HEK293 (cell line): ENCODE results near the gene DNAJB2.
A peak's percentile ranks its signal among the peaks of the same experiment; 100 is the strongest.

Source experiments
- OSR2 ChIP-seq: fragments of 450-650 bp; formaldehyde crosslinking; IDR thresholded peaks from 2 replicates; pipeline ENCODE4 v1.5.1; 2016; ENCODE audit warnings: missing biosample characterization, missing genetic modification characterization
- SP3 ChIP-seq: fragments of 450-650 bp; formaldehyde crosslinking; IDR thresholded peaks from 2 replicates; pipeline ENCODE4 v1.5.1; 2016; ENCODE audit warnings: missing biosample characterization, missing genetic modification characterization
- ZBTB20 ChIP-seq: fragments of 450-650 bp; formaldehyde crosslinking; IDR thresholded peaks from 2 replicates; pipeline ENCODE4 v1.5.1; 2016; ENCODE audit warnings: missing biosample characterization, missing genetic modification characterization
- ZBTB21 ChIP-seq: fragments of 450-650 bp; formaldehyde crosslinking; IDR thresholded peaks from 2 replicates; pipeline ENCODE4 v1.5.1; 2017; ENCODE audit warnings: missing biosample characterization, missing genetic modification characterization
- ZFHX2 ChIP-seq: fragments of 450-650 bp; formaldehyde crosslinking; conservative IDR thresholded peaks from 2 replicates; pipeline ENCODE4 v1.5.1; 2016; ENCODE audit warnings: missing biosample characterization, missing genetic modification characterization
- ZNF404 ChIP-seq: fragments of 450-650 bp; formaldehyde crosslinking; IDR thresholded peaks from 2 replicates; pipeline ENCODE4 v1.5.1; 2017; ENCODE audit warnings: missing biosample characterization, missing genetic modification characterization
- ZNF558 ChIP-seq: fragments of 450-650 bp; formaldehyde crosslinking; IDR thresholded peaks from 2 replicates; pipeline ENCODE4 v1.5.1; 2016; ENCODE audit warnings: missing biosample characterization, missing genetic modification characterization
- ZNF571 ChIP-seq: fragments of 450-650 bp; formaldehyde crosslinking; IDR thresholded peaks from 2 replicates; pipeline ENCODE4 v1.5.0; 2017; ENCODE audit warnings: missing biosample characterization, missing genetic modification characterization
- ZNF629 ChIP-seq: fragments of 450-650 bp; formaldehyde crosslinking; IDR thresholded peaks from 2 replicates; pipeline ENCODE4 v1.5.1; 2017; ENCODE audit warnings: missing biosample characterization, missing genetic modification characterization
- ZNF792 ChIP-seq: fragments of 450-650 bp; formaldehyde crosslinking; IDR thresholded peaks from 2 replicates; pipeline ENCODE4 v1.5.1; 2016; ENCODE audit warnings: missing biosample characterization, missing genetic modification characterization
- TF ChIP-seq, protein P1 (sequence below): fragments of 450-650 bp; formaldehyde crosslinking; IDR thresholded peaks from 2 replicates; pipeline ENCODE4 v1.5.1; 2016; ENCODE audit warnings: missing biosample characterization, missing genetic modification characterization, low read depth
- TF ChIP-seq, protein P2 (sequence below): fragments of 450-650 bp; formaldehyde crosslinking; IDR thresholded peaks from 2 replicates; pipeline ENCODE4 v1.5.1; 2017; ENCODE audit warnings: missing biosample characterization, missing genetic modification characterization
- TF ChIP-seq, protein P3 (sequence below): fragments of 450-650 bp; formaldehyde crosslinking; IDR thresholded peaks from 2 replicates; pipeline ENCODE4 v1.5.1; 2017; ENCODE audit warnings: missing biosample characterization, missing genetic modification characterization
- TF ChIP-seq, protein P4 (sequence below): fragments of 450-650 bp; formaldehyde crosslinking; IDR thresholded peaks from 2 replicates; pipeline ENCODE4 v1.5.1; 2016; ENCODE audit warnings: missing biosample characterization, missing genetic modification characterization
- TF ChIP-seq, protein P5 (sequence below): fragments of 450-650 bp; formaldehyde crosslinking; IDR thresholded peaks from 2 replicates; pipeline ENCODE4 v1.5.1; 2016; ENCODE audit warnings: missing biosample characterization, missing genetic modification characterization
- TF ChIP-seq, protein P6 (sequence below): fragments of 450-650 bp; formaldehyde crosslinking; IDR thresholded peaks from 2 replicates; pipeline ENCODE4 v1.5.0; 2017; ENCODE audit warnings: missing biosample characterization, missing genetic modification characterization, borderline replicate concordance

The DNAJB2 gene

DNA sequence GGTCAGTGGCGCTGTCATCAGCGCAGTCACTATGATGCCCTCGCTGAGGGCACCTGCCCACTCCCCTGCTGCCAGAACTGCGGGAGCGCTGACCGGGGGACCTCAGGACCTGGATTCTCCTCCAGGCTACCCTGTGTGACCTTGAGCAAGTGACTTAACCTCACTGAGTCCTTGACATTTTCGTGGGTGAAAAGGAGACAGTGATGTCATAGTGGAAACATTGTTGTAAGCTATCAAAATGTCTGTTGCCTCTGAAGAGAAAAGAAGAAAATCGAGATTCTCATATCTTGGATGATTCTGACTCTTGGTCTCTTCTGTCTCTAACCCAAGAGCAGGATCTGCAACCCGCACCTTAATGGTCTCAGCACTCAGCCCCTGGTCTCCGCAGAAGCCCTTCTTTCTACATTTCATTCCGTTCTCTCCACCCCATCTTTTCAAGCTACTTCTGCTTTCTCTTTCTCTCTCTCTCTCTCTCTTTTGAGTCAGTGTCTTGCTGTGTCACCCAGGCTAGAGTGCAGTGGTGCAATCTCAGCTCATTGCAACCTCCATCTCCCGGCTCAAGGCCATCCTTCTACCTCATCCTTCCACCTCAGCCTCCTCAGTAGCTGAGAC lies 24.5 kb upstream of the DNAJB2 start (continued):
- TF ChIP-seq SP3 (tag by site-specific recombination) (no peak), OSR2 (tag by site-specific recombination) (no peak), ZNF558 (tag by site-specific recombination) (no peak), ZBTB21 (tag by site-specific recombination) (0 out of 2 replicates have a peak, but pooled peaks have one; percentile 29), ZNF571 (tag by site-specific recombination) (no peak), ZFHX2 (tag by site-specific recombination) (0 out of 2 replicates have a peak, but pooled peaks have one; percentile 1), ZNF629 (tag by site-specific recombination) (peak; percentile 43), ZNF792 (tag by site-specific recombination) (no peak), ZBTB20 (0 out of 2 replicates have a peak, but pooled peaks have one; percentile 1), ZNF404 (tag by site-specific recombination) (no peak)
- TF ChIP-seq, protein P1, sequence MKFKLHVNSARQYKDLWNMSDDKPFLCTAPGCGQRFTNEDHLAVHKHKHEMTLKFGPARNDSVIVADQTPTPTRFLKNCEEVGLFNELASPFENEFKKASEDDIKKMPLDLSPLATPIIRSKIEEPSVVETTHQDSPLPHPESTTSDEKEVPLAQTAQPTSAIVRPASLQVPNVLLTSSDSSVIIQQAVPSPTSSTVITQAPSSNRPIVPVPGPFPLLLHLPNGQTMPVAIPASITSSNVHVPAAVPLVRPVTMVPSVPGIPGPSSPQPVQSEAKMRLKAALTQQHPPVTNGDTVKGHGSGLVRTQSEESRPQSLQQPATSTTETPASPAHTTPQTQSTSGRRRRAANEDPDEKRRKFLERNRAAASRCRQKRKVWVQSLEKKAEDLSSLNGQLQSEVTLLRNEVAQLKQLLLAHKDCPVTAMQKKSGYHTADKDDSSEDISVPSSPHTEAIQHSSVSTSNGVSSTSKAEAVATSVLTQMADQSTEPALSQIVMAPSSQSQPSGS (tag by site-specific recombination), result peak; percentile 40; the same call in 1 of the 2 replicates
- TF ChIP-seq, protein P2, sequence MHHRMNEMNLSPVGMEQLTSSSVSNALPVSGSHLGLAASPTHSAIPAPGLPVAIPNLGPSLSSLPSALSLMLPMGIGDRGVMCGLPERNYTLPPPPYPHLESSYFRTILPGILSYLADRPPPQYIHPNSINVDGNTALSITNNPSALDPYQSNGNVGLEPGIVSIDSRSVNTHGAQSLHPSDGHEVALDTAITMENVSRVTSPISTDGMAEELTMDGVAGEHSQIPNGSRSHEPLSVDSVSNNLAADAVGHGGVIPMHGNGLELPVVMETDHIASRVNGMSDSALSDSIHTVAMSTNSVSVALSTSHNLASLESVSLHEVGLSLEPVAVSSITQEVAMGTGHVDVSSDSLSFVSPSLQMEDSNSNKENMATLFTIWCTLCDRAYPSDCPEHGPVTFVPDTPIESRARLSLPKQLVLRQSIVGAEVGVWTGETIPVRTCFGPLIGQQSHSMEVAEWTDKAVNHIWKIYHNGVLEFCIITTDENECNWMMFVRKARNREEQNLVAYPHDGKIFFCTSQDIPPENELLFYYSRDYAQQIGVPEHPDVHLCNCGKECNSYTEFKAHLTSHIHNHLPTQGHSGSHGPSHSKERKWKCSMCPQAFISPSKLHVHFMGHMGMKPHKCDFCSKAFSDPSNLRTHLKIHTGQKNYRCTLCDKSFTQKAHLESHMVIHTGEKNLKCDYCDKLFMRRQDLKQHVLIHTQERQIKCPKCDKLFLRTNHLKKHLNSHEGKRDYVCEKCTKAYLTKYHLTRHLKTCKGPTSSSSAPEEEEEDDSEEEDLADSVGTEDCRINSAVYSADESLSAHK (tag by site-specific recombination), result no peak
- TF ChIP-seq, protein P3, sequence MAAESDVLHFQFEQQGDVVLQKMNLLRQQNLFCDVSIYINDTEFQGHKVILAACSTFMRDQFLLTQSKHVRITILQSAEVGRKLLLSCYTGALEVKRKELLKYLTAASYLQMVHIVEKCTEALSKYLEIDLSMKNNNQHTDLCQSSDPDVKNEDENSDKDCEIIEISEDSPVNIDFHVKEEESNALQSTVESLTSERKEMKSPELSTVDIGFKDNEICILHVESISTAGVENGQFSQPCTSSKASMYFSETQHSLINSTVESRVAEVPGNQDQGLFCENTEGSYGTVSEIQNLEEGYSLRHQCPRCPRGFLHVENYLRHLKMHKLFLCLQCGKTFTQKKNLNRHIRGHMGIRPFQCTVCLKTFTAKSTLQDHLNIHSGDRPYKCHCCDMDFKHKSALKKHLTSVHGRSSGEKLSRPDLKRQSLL (tag by site-specific recombination), result no peak
- TF ChIP-seq, protein P4, sequence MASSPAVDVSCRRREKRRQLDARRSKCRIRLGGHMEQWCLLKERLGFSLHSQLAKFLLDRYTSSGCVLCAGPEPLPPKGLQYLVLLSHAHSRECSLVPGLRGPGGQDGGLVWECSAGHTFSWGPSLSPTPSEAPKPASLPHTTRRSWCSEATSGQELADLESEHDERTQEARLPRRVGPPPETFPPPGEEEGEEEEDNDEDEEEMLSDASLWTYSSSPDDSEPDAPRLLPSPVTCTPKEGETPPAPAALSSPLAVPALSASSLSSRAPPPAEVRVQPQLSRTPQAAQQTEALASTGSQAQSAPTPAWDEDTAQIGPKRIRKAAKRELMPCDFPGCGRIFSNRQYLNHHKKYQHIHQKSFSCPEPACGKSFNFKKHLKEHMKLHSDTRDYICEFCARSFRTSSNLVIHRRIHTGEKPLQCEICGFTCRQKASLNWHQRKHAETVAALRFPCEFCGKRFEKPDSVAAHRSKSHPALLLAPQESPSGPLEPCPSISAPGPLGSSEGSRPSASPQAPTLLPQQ (tag by site-specific recombination), result no peak
- TF ChIP-seq, protein P5, sequence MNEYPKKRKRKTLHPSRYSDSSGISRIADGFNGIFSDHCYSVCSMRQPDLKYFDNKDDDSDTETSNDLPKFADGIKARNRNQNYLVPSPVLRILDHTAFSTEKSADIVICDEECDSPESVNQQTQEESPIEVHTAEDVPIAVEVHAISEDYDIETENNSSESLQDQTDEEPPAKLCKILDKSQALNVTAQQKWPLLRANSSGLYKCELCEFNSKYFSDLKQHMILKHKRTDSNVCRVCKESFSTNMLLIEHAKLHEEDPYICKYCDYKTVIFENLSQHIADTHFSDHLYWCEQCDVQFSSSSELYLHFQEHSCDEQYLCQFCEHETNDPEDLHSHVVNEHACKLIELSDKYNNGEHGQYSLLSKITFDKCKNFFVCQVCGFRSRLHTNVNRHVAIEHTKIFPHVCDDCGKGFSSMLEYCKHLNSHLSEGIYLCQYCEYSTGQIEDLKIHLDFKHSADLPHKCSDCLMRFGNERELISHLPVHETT (tag by site-specific recombination), result no peak
- TF ChIP-seq, protein P6, sequence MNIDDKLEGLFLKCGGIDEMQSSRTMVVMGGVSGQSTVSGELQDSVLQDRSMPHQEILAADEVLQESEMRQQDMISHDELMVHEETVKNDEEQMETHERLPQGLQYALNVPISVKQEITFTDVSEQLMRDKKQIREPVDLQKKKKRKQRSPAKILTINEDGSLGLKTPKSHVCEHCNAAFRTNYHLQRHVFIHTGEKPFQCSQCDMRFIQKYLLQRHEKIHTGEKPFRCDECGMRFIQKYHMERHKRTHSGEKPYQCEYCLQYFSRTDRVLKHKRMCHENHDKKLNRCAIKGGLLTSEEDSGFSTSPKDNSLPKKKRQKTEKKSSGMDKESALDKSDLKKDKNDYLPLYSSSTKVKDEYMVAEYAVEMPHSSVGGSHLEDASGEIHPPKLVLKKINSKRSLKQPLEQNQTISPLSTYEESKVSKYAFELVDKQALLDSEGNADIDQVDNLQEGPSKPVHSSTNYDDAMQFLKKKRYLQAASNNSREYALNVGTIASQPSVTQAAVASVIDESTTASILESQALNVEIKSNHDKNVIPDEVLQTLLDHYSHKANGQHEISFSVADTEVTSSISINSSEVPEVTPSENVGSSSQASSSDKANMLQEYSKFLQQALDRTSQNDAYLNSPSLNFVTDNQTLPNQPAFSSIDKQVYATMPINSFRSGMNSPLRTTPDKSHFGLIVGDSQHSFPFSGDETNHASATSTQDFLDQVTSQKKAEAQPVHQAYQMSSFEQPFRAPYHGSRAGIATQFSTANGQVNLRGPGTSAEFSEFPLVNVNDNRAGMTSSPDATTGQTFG (tag by site-specific recombination), result no peak
